Uterus (tissue), 2 donors: ENCODE data around the gene OPN5.

Experiments
- CTCF ChIP-seq, 4 experiments: fragments of 200-600 bp in 2 of 4; fragments of 450-650 bp in 2 of 4; sonication (generic) in 2 of 4; IDR thresholded peaks; one replicate each; pipeline ENCODE4 v1.5.1; 2016 to 2019; ENCODE audit warnings: antibody characterized with exemption in 4 of 4, mild to moderate bottlenecking in 2 of 4, moderate library complexity in 1 of 4
- POLR2A ChIP-seq, 2 donors: fragments of 450-650 bp; IDR thresholded peaks; one replicate each; pipeline ENCODE4 v1.6.1; 2016; ENCODE audit warnings: antibody characterized with exemption in 2 of 2, mild to moderate bottlenecking in 1 of 2, moderate library complexity in 1 of 2

- TF ChIP-seq CTCF (IDR thresholded peaks at IDR 0.05) (no peak), POLR2A (IDR thresholded peaks at IDR 0.05) (no peak)
These were observed 9.5 kb upstream of the OPN5 start for GRCh38 chr6:47772359-47772758.
